GM18526 (cell line): ENCODE data around the gene CKAP4.

Experiments
- POLR2A ChIP-seq: IDR thresholded peaks from 3 replicates; pipeline ENCODE4 v1.6.1; 2011; ENCODE audit not compliant: insufficient read length; ENCODE audit errors: extremely low read depth

Gene CKAP4

DNA sequence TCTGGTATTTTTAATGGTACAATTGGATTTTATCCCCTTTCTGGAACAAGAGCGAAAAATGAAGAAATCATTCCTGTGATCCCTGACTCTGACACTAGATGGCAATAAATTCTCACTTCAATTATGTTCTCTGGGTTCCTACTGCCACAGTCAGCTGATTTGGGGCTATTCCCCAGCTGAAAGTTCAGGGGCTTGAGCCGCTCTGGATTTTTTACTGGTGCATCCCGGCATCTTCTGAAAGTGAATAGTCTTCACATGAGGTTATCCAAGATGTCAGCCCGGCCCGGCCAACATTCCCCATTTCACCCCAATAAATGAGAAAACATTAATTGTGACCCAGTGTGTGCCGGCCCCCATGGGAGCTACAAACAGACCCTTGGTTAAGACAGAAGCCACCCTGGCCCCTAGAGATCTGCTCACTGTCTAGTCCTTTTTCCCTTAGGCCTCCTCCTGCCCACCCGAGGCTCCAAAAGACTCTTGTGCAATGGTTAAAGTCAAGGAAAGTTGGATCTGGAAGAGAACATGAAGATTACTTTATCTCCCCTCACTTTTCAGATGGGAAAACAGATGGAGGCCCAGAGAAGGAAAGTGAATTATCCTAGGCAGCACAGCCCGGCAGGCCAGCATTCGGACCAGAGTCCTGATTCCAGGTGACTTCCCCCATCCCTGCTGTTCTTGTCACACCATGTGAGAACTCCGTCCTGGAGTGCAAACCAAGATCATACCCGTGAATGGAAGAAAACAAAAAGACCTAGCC is 20.8 kb downstream of the CKAP4 start:
- no peak for TF ChIP-seq POLR2A

- no peak for TF ChIP-seq POLR2A
These were observed 23.5 kb downstream of the CKAP4 start for GRCh38 chr12:106224355-106224706.

GRCh38 chr12:106223485-106224354 is 24.1 kb downstream of the CKAP4 start:
- no peak for TF ChIP-seq POLR2A

DNA sequence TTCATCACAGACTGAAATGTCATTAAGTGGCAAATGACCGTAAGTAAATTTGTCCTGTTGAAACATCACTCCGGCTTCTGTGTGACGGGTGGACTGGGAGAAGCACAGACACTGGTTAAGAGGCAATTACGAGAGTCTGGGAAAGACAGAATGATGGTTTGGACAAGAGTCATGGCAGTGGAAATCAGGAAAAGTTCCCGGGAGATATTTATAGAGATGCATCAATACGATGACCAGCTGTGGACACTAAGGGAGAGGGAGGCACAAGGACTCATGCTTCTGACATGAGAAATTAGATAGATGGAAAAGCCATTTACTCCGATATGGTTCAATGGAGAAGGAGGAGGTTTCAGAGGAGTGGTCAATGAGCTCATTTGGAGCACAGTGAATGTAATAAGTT is 27.3 kb downstream of the CKAP4 start:
- no peak for TF ChIP-seq POLR2A

DNA sequence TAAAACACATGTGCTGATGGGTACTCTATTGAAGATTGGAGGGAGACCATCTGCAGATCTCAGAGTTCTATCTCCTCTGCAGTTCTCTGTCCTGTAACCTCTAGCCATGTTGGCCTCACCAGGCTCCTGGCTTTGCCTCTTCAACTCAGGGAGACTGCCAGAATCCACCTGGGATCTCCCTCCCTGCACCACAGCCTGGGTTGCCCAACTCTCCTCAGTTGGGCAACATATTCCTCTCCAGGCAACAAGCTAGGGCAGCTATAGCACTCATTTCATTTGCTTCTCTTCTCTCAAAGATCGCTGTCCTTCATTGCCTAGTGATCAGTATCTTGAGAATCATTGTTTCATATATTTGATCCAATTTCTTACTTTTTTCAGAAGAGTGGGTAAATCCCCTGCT is 28.8 kb downstream of the CKAP4 start:
- no peak for TF ChIP-seq POLR2A

- no peak for TF ChIP-seq POLR2A
These were observed 30.1 kb downstream of the CKAP4 start for GRCh38 chr12:106217706-106218105.

GRCh38 chr12:106214571-106214970 is 33.2 kb downstream of the CKAP4 start:
- no peak for TF ChIP-seq POLR2A

DNA sequence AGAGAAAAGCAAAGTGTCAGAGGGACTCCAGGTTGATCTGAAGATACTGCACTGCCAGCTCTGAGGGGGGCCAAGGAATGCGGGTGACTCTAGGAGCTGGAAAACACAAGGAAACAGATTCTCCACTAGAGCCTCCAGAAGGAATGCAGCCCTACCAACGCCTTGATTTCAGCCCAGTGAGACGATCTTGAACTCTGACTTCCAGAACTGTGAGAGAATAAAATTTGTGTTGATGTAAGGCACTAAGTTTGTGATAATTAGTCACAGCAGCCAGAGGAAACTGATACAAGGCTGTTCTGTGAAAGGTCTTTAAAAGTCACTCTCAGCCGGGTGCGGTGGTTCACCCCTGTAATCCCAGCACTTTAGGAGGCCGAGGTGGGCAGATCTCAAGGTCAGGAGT is 34.2 kb downstream of the CKAP4 start:
- no peak for TF ChIP-seq POLR2A

- no peak for TF ChIP-seq POLR2A
These were observed 35.8 kb downstream of the CKAP4 start for GRCh38 chr12:106211973-106212372.

DNA sequence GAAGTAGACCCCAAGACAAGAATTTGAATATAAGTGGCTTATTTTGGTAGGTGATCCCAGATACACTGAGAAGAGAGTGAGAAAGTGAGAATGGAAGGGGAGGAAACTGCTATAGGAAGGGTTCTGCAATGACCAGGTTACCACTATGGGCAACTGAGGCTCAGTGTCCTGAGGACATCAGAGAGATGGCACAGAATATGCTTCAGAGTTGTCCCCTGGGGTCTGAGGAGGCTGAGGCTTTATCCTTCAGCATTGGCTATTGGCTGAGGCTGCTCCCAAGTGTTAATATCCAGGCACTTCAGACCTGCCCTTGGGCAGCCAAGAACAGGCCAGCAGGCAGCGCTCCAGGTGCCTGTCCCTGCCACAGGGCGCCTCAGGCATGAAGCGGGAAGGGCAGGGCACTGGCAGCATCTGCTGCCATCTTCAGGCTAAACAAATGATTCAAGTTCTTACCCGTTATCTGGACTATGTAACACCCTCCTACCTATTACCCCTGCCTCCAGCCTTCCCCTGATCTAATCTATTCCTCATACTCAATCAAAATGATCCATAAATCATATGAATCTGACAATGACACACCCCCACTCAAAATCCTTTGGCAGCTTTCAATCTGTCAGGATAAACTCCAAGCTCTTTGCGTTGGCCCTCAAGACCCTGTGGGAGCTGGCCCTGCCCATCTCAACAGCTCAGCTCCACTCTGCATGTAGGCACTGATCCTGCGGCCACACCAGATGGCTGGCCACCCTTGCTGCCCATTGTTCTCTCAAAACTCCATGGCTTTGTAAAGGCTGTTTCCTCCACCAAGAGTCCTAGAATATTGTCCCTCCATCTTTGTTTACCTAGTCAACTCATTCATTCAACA is 42.4 kb downstream of the CKAP4 start:
- no peak for TF ChIP-seq POLR2A

GRCh38 chr12:106204312-106204711 is 43.5 kb downstream of the CKAP4 start:
- no peak for TF ChIP-seq POLR2A

DNA sequence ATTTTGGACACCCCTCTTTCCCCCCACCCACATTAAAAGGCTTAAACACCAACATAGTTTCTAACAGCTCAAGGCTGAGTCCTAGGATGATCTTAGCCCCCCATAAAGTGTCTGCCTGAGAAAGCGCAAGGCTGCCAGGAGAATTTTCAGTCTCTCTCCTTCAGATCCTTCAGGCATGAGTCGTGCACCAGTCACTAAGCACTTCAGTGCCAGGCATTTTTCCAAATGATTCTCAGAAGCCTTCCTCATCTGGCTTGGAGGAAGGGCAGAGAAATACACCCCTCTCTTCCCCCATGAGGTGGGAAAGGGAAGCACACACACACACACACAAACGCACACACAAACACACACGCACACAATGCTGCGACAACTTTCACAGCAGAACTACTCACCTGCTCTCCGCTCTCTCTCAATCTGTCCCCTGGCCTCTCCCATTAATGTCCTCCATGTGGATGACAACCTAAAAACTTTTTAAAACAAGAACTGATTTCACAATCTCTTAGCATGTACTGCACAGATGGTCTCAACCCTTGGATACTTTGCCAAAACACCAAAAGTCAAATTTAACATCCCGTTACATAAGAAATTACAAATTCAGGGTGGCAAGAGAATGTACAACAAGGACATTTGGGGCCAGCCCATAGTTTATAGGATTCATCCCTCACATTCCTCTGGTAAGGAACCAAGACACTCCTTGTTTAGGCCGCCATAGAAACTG is 49.8 kb downstream of the CKAP4 start:
- no peak for TF ChIP-seq POLR2A

- no peak for TF ChIP-seq POLR2A
These were observed 52.2 kb downstream of the CKAP4 start for GRCh38 chr12:106195621-106196027.

DNA sequence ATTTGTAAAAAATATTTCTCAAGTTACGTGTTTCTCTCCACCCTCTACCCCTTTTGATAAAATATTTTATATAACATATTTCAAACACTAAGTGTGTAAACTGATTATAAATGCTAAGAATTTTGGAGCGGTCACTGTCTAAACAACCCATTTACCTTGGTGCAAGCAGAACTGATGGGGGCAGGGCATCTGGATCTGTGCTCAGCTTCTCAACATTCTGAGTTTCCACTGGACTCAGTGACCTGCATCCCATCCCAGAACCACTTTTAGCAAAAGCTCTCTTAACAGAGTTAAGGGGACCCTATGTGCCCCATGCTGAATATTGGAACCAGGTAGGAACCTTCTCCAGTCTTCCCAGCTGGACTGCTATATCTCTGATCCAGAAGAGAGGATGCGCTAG is 53.5 kb downstream of the CKAP4 start:
- TF ChIP-seq POLR2A: no peak
